ENCODE data around the gene VIL1. TPM values are rescaled to one million over a fixed set of nuclear protein-coding genes. Genes with fewer than 3 reads are reported as not detected.

VIL1 gene
- total RNA-seq, 6 experiments from 2014 or later = 2.1 to 118 (median 19.1) TPM

DNA sequence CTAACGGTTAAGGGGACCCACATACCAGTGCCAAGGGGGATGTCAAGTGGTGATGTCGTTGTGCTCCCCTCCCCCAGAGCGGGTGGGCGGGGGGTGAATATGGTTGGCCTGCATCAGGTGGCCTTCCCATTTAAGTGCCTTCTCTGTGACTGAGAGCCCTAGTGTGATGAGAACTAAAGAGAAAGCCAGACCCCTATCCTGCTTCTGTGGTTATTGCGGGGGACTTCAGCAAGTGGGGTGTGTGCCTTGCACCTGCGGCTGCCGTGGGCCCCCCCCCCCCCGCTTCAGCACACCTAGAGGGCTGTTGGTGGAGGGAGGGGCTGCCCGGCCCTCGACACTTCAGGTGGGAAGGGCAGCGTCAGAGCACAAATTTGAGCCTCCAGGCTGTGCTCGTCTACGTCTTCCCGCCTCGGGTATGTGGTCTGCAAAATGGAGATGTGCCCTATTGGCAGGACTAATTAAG lies 13.1 kb upstream of the VIL1 start:
- ATAC-seq (no peak), DNase-seq (peak in 1 of 3 donors; percentile 64)
- no peaks in the 10 kb centered on the region for H3K9me3 ChIP-seq
- no peak for TF ChIP-seq POLR2A (IDR thresholded peaks at IDR 0.05)
- TF ChIP-seq, protein P1, sequence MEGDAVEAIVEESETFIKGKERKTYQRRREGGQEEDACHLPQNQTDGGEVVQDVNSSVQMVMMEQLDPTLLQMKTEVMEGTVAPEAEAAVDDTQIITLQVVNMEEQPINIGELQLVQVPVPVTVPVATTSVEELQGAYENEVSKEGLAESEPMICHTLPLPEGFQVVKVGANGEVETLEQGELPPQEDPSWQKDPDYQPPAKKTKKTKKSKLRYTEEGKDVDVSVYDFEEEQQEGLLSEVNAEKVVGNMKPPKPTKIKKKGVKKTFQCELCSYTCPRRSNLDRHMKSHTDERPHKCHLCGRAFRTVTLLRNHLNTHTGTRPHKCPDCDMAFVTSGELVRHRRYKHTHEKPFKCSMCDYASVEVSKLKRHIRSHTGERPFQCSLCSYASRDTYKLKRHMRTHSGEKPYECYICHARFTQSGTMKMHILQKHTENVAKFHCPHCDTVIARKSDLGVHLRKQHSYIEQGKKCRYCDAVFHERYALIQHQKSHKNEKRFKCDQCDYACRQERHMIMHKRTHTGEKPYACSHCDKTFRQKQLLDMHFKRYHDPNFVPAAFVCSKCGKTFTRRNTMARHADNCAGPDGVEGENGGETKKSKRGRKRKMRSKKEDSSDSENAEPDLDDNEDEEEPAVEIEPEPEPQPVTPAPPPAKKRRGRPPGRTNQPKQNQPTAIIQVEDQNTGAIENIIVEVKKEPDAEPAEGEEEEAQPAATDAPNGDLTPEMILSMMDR (IDR thresholded peaks at IDR 0.05) = no peak
- peaks cover 0 to 45% (median 22%) of the 10 kb centered on the region in 4 donors for H3K4me1 ChIP-seq
- intact Hi-C loops (cut with DNase I) = loop anchor here (5.0 to 10.0 kb wide), 3 partner anchors 59 to 249 kb away; partner anchors contain the start of genes BCS1L (in 1 of the 2) and ZNF142 (in 1 of the 2)
- H3K27ac ChIP-seq = peak overlapping the region; percentile 34 to 80 (median 71)
- H3K36me3 ChIP-seq = peaks cover 0 to 37% (median 16%) of the 10 kb centered on the region in 4 donors
- no peaks in the 10 kb centered on the region for H3K27me3 ChIP-seq
- H3K4me3 ChIP-seq = peak overlapping the region in 2 of 3 donors; percentile 32 to 41
- WGBS (ENCODE audit: insufficient coverage, low coverage, low lambda C conversion rate, missing lambda C conversion rate) = 0% methylated on average over 4 of the region's 15 CpGs

- peak; percentile 98 to 99 (median 99) for DNase-seq
- WGBS (ENCODE audit: insufficient coverage, low coverage, low lambda C conversion rate, missing lambda C conversion rate) = 0% methylated on average over 9 of the region's 56 CpGs
- intact Hi-C loops (cut with DNase I) = loop anchor here (5.0 to 10.0 kb wide), 3 partner anchors 58 to 248 kb away; partner anchors contain the start of genes BCS1L (in 1 of the 2) and ZNF142 (in 1 of the 2)
These were observed 12.5 kb upstream of the VIL1 start for GRCh38 chr2:218406209-218406948.

GRCh38 chr2:218406949-218407618 lies 11.8 kb upstream of the VIL1 start:
- intact Hi-C loops (cut with DNase I) = loop anchor here (5.0 to 10.0 kb wide), 3 partner anchors 58 to 248 kb away; partner anchors contain the start of genes BCS1L (in 1 of the 2) and ZNF142 (in 1 of the 2)
- peak overlapping the region; percentile 77 to 82 (median 79) for H3K27ac ChIP-seq
- WGBS (ENCODE audit: insufficient coverage, low coverage, low lambda C conversion rate, missing lambda C conversion rate) = 6% methylated on average over 13 of the region's 13 CpGs
- peak; percentile 17 to 40 (median 22) for ATAC-seq
- H3K36me3 ChIP-seq = peaks cover 0 to 30% (median 15%) of the 10 kb centered on the region in 4 donors
- peaks cover 0 to 37% (median 18%) of the 10 kb centered on the region in 4 donors for H3K4me1 ChIP-seq
- DNase-seq = peak; percentile 74 to 84 (median 83)
- peak overlapping the region; percentile 40 to 56 (median 53) for H3K4me3 ChIP-seq
- TF ChIP-seq POLR2A (IDR thresholded peaks at IDR 0.05) = no peak
- TF ChIP-seq, protein P1 (IDR thresholded peaks at IDR 0.05) = no peak
- H3K9me3 ChIP-seq = no peaks in the 10 kb centered on the region
- no peaks in the 10 kb centered on the region for H3K27me3 ChIP-seq

More at GRCh38 chr2:218406209-218406948, 12.5 kb upstream of the VIL1 start:
- ATAC-seq = peak; percentile 85 to 94 (median 88)
- H3K27ac ChIP-seq = peak overlapping the region; percentile 77 to 82 (median 79)
- H3K4me1 ChIP-seq = peaks cover 0 to 44% (median 21%) of the 10 kb centered on the region in 4 donors
- TF ChIP-seq, protein P1 (IDR thresholded peaks at IDR 0.05) = peak; percentile 79 to 83 (median 81)
- TF ChIP-seq POLR2A (IDR thresholded peaks at IDR 0.05) = peak; percentile 56
- H3K36me3 ChIP-seq = peaks cover 0 to 37% (median 16%) of the 10 kb centered on the region in 4 donors
- no peaks in the 10 kb centered on the region for H3K27me3 ChIP-seq
- peak overlapping the region; percentile 40 to 56 (median 53) for H3K4me3 ChIP-seq
- H3K9me3 ChIP-seq = no peaks in the 10 kb centered on the region

- Histone ChIP-seq H3K27ac (no peak overlapping the region), H3K27me3 (no peaks in the 10 kb centered on the region), H3K9me3 (no peaks in the 10 kb centered on the region), H3K4me3 (no peak overlapping the region), H3K4me1 (peaks cover 0 to 32% (median 14%) of the 10 kb centered on the region in 4 donors), H3K36me3 (peaks cover 0 to 24% (median 10%) of the 10 kb centered on the region in 4 donors)
- WGBS (ENCODE audit: insufficient coverage, low coverage, low lambda C conversion rate, missing lambda C conversion rate) = 93% methylated on average over 5 of the region's 8 CpGs
- intact Hi-C loops (cut with DNase I) = loop anchor here (5.0 to 10.0 kb wide), 3 partner anchors 57 to 247 kb away; partner anchors contain the start of genes BCS1L (in 1 of the 2) and ZNF142 (in 1 of the 2)
- ATAC-seq = no peak
- DNase-seq = no peak
- no peak for TF ChIP-seq POLR2A (IDR thresholded peaks at IDR 0.05)
- TF ChIP-seq, protein P1 (IDR thresholded peaks at IDR 0.05) = no peak
These were observed 11.2 kb upstream of the VIL1 start for GRCh38 chr2:218407717-218408116.
